Mesothelial cell of epicardium (in vitro differentiated cells): Measurements from ENCODE around the gene NCKAP1. TPM values are rescaled to one million over a fixed set of nuclear protein-coding genes. Genes with fewer than 3 reads are reported as not detected.

Experiments
- DNase-seq, 2 experiments: peaks; one replicate each; pipeline ENCODE4 v3.0.0; 2021; ENCODE audit warnings: low spot score in 2 of 2; ENCODE audit not compliant: unreplicated experiment in 2 of 2
- H3K27ac Mint-ChIP-seq: 2 replicates; pipeline ENCODE4 v1.8.0; 2021; ENCODE audit warnings: mixed read lengths
- H3K27me3 Mint-ChIP-seq: 2 replicates; pipeline ENCODE4 v1.8.0; 2021; ENCODE audit warnings: low read depth, mixed read lengths
- H3K36me3 Mint-ChIP-seq: 2 replicates; pipeline ENCODE4 v1.8.0; 2021; ENCODE audit warnings: mixed read lengths
- H3K4me1 Mint-ChIP-seq: 2 replicates; pipeline ENCODE4 v1.8.0; 2021; ENCODE audit warnings: mixed read lengths
- H3K4me3 Mint-ChIP-seq: 2 replicates; pipeline ENCODE4 v1.8.0; 2021; ENCODE audit warnings: mild to moderate bottlenecking, moderate library complexity, mixed read lengths
- H3K9me3 Mint-ChIP-seq: 2 replicates; pipeline ENCODE4 v1.8.0; 2021; ENCODE audit warnings: mixed read lengths
- CTCF ChIP-seq: fragments of 200-600 bp; sonication (generic); IDR thresholded peaks from one replicate; pipeline ENCODE4 v1.5.0; 2021; ENCODE audit warnings: antibody characterized with exemption; ENCODE audit not compliant: unreplicated experiment
- total RNA-seq: library from RNA; stranded (reverse); gene quantifications from 3 replicates; pipeline ENCODE4 v1.2.1, GENCODE V29; 2021

The NCKAP1 gene
- total RNA-seq, 1 donor from 2014 or later = 104 TPM

DNA sequence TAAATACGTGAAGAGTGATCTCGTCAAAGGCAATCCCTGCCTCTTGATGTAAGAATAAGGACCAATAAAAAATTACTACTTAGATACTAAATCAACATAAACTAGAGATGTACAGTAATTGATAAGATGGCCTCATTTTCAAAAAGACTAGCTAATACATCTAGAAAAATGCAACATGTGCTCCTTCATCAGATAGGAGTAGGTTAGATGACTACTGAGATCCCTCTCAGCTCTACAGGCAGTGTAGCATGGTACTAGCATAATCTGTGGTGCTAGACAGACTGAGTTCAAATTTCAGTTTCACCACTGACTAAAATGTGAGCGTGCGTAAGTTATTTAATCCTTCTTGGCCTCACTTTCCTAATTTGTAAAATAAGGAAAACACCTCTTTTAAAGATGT is 89.2 kb downstream of the NCKAP1 start:
- peaks cover 18% of the 10 kb centered on the region for H3K4me1 Mint-ChIP-seq
- no peak for DNase-seq
- peaks cover 42% of the 10 kb centered on the region for H3K36me3 Mint-ChIP-seq
- no peak overlapping the region for H3K4me3 Mint-ChIP-seq
- no peaks in the 10 kb centered on the region for H3K9me3 Mint-ChIP-seq
- no peak for TF ChIP-seq CTCF
- H3K27me3 Mint-ChIP-seq = no peaks in the 10 kb centered on the region
- no peak overlapping the region for H3K27ac Mint-ChIP-seq

GRCh38 chr2:182946958-182947369 is 91.3 kb downstream of the NCKAP1 start:
- peaks cover 33% of the 10 kb centered on the region for H3K36me3 Mint-ChIP-seq
- H3K27ac Mint-ChIP-seq = peak overlapping the region; percentile 33
- no peak overlapping the region for H3K4me3 Mint-ChIP-seq
- TF ChIP-seq CTCF = no peak
- peaks cover 30% of the 10 kb centered on the region for H3K4me1 Mint-ChIP-seq
- H3K27me3 Mint-ChIP-seq = no peaks in the 10 kb centered on the region
- no peaks in the 10 kb centered on the region for H3K9me3 Mint-ChIP-seq
- no peak for DNase-seq

DNA sequence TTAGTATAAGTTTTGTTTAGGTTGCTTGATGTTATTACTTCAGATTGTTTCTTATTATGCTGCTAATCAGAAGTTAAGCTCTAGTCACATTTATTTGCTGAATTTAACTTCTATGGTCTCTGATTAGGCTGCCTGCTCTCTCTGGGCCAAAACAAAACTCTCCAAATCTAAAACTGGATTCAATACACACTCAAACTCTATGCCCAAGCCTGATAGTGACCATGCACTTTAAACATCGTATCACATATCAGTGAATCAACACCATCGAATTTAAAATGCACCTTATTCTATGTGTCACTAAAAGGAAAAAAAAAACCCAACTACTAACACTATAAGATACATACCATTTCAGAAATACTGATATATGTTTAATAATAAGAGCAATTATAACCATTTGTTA is 94.9 kb downstream of the NCKAP1 start:
- Mint-ChIP-seq H3K27ac (no peak overlapping the region), H3K4me1 (peaks cover 38% of the 10 kb centered on the region), H3K4me3 (no peak overlapping the region), H3K36me3 (peaks cover 31% of the 10 kb centered on the region), H3K9me3 (no peaks in the 10 kb centered on the region), H3K27me3 (peaks cover 5% of the 10 kb centered on the region)
- no peak for DNase-seq
- TF ChIP-seq CTCF = no peak

DNA sequence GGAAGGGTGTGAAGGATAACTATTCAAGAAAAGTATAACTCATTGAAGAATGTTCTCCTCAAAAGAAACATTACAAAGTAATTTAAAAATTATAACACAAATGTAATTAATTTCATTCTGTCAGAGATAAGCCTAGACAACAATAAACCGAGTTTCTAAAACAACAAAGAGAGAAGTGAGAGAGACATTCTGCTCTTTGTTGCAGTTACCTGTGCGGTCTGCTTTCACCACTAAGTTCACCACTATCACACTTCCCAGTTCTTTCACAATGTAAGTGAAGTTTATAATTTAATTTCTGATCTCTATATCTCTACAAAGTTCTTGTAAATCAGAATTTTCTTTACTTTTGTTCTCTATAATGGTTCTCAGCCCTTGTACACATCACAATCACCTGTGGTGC is 95.5 kb downstream of the NCKAP1 start:
- H3K9me3 Mint-ChIP-seq = no peaks in the 10 kb centered on the region
- peaks cover 37% of the 10 kb centered on the region for H3K36me3 Mint-ChIP-seq
- H3K4me1 Mint-ChIP-seq = peaks cover 38% of the 10 kb centered on the region
- no peak overlapping the region for H3K27ac Mint-ChIP-seq
- no peak for TF ChIP-seq CTCF
- H3K4me3 Mint-ChIP-seq = no peak overlapping the region
- DNase-seq = no peak
- peaks cover 5% of the 10 kb centered on the region for H3K27me3 Mint-ChIP-seq

DNA sequence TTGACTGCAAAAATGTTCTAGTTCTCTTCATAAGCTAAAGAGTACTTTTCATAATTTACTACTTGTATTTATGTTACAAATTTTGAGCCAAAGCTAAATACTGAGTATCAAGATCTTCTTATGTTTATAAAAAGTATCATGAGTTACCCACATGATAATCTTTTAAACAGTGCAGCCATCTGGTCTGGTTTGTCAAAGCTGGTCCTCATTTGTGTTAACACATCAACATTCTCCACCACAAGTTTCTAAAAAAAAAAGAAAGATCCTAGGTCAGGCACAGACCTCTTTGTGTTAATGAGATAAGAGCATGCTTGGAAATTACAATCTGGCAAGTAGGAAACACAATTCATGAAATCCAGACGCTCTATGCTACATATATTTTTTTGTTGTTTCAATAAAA is 96.3 kb downstream of the NCKAP1 start:
- H3K27me3 Mint-ChIP-seq = peaks cover 5% of the 10 kb centered on the region
- DNase-seq = no peak
- peak overlapping the region; percentile 30 for H3K27ac Mint-ChIP-seq

More for the DNA sequence above, 96.3 kb downstream of the NCKAP1 start:
- peaks cover 40% of the 10 kb centered on the region for H3K36me3 Mint-ChIP-seq
- H3K9me3 Mint-ChIP-seq = no peaks in the 10 kb centered on the region
- peaks cover 36% of the 10 kb centered on the region for H3K4me1 Mint-ChIP-seq
- H3K4me3 Mint-ChIP-seq = no peak overlapping the region
- TF ChIP-seq CTCF = no peak
